Caco-2 (cell line): ENCODE results near the gene LRP1B. TPM values are rescaled to one million over a fixed set of nuclear protein-coding genes. Genes with fewer than 3 reads are reported as not detected.

Source experiments
- BruUV-seq: library from RNA; stranded (reverse); fragments of 400-500 nt; replicated peaks from 2 replicates; lab custom pipeline; 2021; lab: Mats Ljungman, UMichigan
- CTCF ChIA-PET: fragments of 300-600 bp; sonication (Branson Sonifier 250); formaldehyde crosslinking; loops from one replicate; lab custom pipeline; 2022; ENCODE audit warnings: antibody characterized with exemption; lab: Charles Lee
- POLR2A ChIA-PET: fragments of 300-600 bp; sonication (Branson Sonifier 250); formaldehyde crosslinking; loops from one replicate; lab custom pipeline; 2022; ENCODE audit warnings: antibody characterized with exemption; lab: Charles Lee
- DNase-seq, 2 experiments: peaks; one replicate each; pipeline versions ENCODE4 v3.0.0 to v3.0.0-alpha.2; 2020 to 2022
- H3K27me3 ChIP-seq: replicated peaks from 2 replicates; pipeline ENCODE4 v1.6.0; 2011; ENCODE audit warnings: low read length; ENCODE audit not compliant: control insufficient read depth, insufficient read depth
- H3K36me3 ChIP-seq: 2 replicates; pipeline ENCODE4 v1.5.1; 2011; ENCODE audit warnings: low read length; ENCODE audit not compliant: control insufficient read depth, insufficient read depth
- H3K4me1 ChIP-seq: fragments of 250-450 bp; sonication (Bioruptor Pico); 2 replicates; pipeline ENCODE4 v1.5.1; 2020; ENCODE audit warnings: mild to moderate bottlenecking
- H3K4me3 ChIP-seq: 2 replicates; pipeline ENCODE4 v1.5.1; 2011; ENCODE audit warnings: low read depth, mild to moderate bottlenecking, control low read depth, low read length
- H3K9me3 ChIP-seq: fragments of 250-450 bp; sonication (Bioruptor Pico); 2 replicates; pipeline ENCODE4 v1.5.1; 2020; ENCODE audit warnings: mild to moderate bottlenecking, moderate library complexity
- H3K27ac Mint-ChIP-seq: one replicate; pipeline ENCODE4 v1.8.0; 2022; ENCODE audit warnings: mixed read lengths; ENCODE audit not compliant: unreplicated experiment
- H3K27me3 Mint-ChIP-seq: one replicate; pipeline ENCODE4 v1.8.0; 2022; ENCODE audit warnings: mixed read lengths; ENCODE audit not compliant: insufficient read depth, unreplicated experiment
- H3K36me3 Mint-ChIP-seq: one replicate; pipeline ENCODE4 v1.8.0; 2022; ENCODE audit warnings: mild to moderate bottlenecking, mixed read lengths; ENCODE audit not compliant: insufficient read depth, unreplicated experiment
- H3K4me1 Mint-ChIP-seq: one replicate; pipeline ENCODE4 v1.8.0; 2022; ENCODE audit warnings: low read depth, mixed read lengths; ENCODE audit not compliant: unreplicated experiment
- H3K4me3 Mint-ChIP-seq: one replicate; pipeline ENCODE4 v1.8.0; 2022; ENCODE audit warnings: mild to moderate bottlenecking, moderate library complexity, mixed read lengths; ENCODE audit not compliant: unreplicated experiment
- H3K9me3 Mint-ChIP-seq: one replicate; pipeline ENCODE4 v1.8.0; 2022; ENCODE audit warnings: mixed read lengths; ENCODE audit not compliant: unreplicated experiment
- CTCF ChIP-seq, 2 experiments: fragments of 200-600 bp in 1 of 2; IDR thresholded peaks; 1 replicate in 1 of 2; 2 replicates in 1 of 2; pipeline versions ENCODE4 v1.5.1 to v1.8.0; 2011 to 2022; ENCODE audit warnings: antibody characterized with exemption in 1 of 2, control low read depth in 1 of 2, inconsistent platforms in 1 of 2, low read depth in 1 of 2, low read length in 1 of 2, mild to moderate bottlenecking in 1 of 2, moderate library complexity in 1 of 2; ENCODE audit not compliant: insufficient read depth in 1 of 2, severe bottlenecking in 1 of 2, unreplicated experiment in 1 of 2
- intact Hi-C: fragments of 100-400 bp; cut with micrococcal nuclease; formaldehyde crosslinking; loops from one replicate; pipeline ENCODE4 v1.10.0; 2022; ENCODE audit not compliant: unreplicated experiment
- total RNA-seq: library from RNA; stranded (reverse); gene quantifications from 2 replicates; pipeline ENCODE4 v1.2.3, GENCODE V29; 2022

Gene LRP1B
- total RNA-seq, 1 experiment from 2014 or later, result not detected

DNA sequence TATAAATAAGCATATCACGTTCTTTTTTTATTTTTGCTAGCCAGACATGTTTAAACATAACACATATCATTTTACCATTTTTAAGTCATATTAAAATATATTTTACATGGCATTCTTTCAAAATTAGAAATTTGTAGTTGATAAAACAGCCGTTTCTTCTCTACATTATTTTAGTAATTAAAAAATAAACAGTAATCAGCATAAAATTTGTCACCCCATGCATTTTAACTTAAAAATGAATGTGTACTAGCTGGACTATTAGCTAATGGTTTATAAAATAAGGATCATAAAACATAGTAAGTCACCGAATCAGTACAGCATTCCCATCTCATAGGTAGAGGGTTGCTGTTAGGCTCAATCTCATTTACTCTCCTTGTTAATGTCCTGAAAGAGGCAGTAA, 433.8 kb downstream of the LRP1B start:
- Histone ChIP-seq H3K4me1 (no peaks in the 10 kb centered on the region), H3K36me3 (no peaks in the 10 kb centered on the region), H3K27me3 (no peaks in the 10 kb centered on the region), H3K4me3 (no peak overlapping the region), H3K9me3 (no peaks in the 10 kb centered on the region)
- ChIA-PET POLR2A (no interaction called here), CTCF (no interaction called here)
- no TSS peak for BruUV-seq
- intact Hi-C loops, result no loop called here
- Mint-ChIP-seq H3K4me3 (no peak overlapping the region), H3K9me3 (no peaks in the 10 kb centered on the region), H3K36me3 (no peaks in the 10 kb centered on the region), H3K4me1 (no peaks in the 10 kb centered on the region), H3K27ac (no peak overlapping the region), H3K27me3 (peaks cover 9% of the 10 kb centered on the region)
- no peak for DNase-seq
- TF ChIP-seq CTCF (IDR thresholded peaks at IDR 0.05; ENCODE audit: insufficient read depth in 1 of 2, low read depth in 1 of 2, low read length in 1 of 2, severe bottlenecking in 1 of 2, unreplicated experiment in 1 of 2), result no peak

GRCh38 chr2:141694180-141694579, 436.6 kb downstream of the LRP1B start:
- Mint-ChIP-seq H3K4me1 (no peaks in the 10 kb centered on the region), H3K9me3 (no peaks in the 10 kb centered on the region), H3K4me3 (no peak overlapping the region), H3K27me3 (peaks cover 7% of the 10 kb centered on the region), H3K27ac (no peak overlapping the region), H3K36me3 (no peaks in the 10 kb centered on the region)
- Histone ChIP-seq H3K4me1 (no peaks in the 10 kb centered on the region), H3K9me3 (no peaks in the 10 kb centered on the region), H3K4me3 (no peak overlapping the region), H3K27me3 (no peaks in the 10 kb centered on the region), H3K36me3 (no peaks in the 10 kb centered on the region)
- no TSS peak for BruUV-seq
- no peak for TF ChIP-seq CTCF (IDR thresholded peaks at IDR 0.05; ENCODE audit: insufficient read depth in 1 of 2, low read depth in 1 of 2, low read length in 1 of 2, severe bottlenecking in 1 of 2, unreplicated experiment in 1 of 2)
- POLR2A ChIA-PET, result no interaction called here
- CTCF ChIA-PET, result interaction anchor here (0.6 kb wide), 1 partner anchor 446 kb away, joined by 3 read pairs; no protein-coding TSS in a partner anchor
- intact Hi-C loops, result no loop called here
- no peak for DNase-seq

- ChIA-PET CTCF (no interaction called here), POLR2A (no interaction called here)
- Mint-ChIP-seq H3K27ac (no peak overlapping the region), H3K27me3 (peaks cover 3% of the 10 kb centered on the region), H3K9me3 (no peaks in the 10 kb centered on the region), H3K36me3 (no peaks in the 10 kb centered on the region), H3K4me1 (no peaks in the 10 kb centered on the region), H3K4me3 (no peak overlapping the region)
- Histone ChIP-seq H3K27me3 (no peaks in the 10 kb centered on the region), H3K36me3 (no peaks in the 10 kb centered on the region), H3K9me3 (no peaks in the 10 kb centered on the region), H3K4me1 (no peaks in the 10 kb centered on the region), H3K4me3 (no peak overlapping the region)
- no TSS peak for BruUV-seq
- no peak for TF ChIP-seq CTCF (IDR thresholded peaks at IDR 0.05; ENCODE audit: insufficient read depth in 1 of 2, low read depth in 1 of 2, low read length in 1 of 2, severe bottlenecking in 1 of 2, unreplicated experiment in 1 of 2)
- no peak for DNase-seq
- intact Hi-C loops, result no loop called here
Observed at GRCh38 chr2:141692829-141693228, 438.0 kb downstream of the LRP1B start.
